PC-9 (cell line): ENCODE data around the gene ZNF423. TPM values are rescaled to one million over a fixed set of nuclear protein-coding genes. Genes with fewer than 3 reads are reported as not detected.

Experiments
- BruUV-seq: library from RNA; stranded (reverse); fragments of 400-500 nt; replicated peaks from 2 replicates; lab custom pipeline; 2021; lab: Mats Ljungman, UMichigan
- CTCF ChIA-PET: fragments of 300-600 bp; sonication (Branson Sonifier 250); formaldehyde crosslinking; loops from one replicate; lab custom pipeline; 2022; ENCODE audit warnings: antibody characterized with exemption; lab: Charles Lee
- POLR2A ChIA-PET: fragments of 300-600 bp; sonication (Branson Sonifier 250); formaldehyde crosslinking; loops from one replicate; lab custom pipeline; 2022; ENCODE audit warnings: antibody characterized with exemption; ENCODE audit not compliant: unreplicated experiment; lab: Charles Lee
- DNase-seq, 2 experiments: peaks; one replicate each; pipeline versions ENCODE4 v3.0.0 to v3.0.0-alpha.2; 2015 to 2022; ENCODE audit warnings: mixed read lengths in 1 of 2
- H2AFZ ChIP-seq: fragments of 200-600 bp; sonication (generic); 2 replicates; pipeline ENCODE4 v1.8.1; 2017; ENCODE audit warnings: antibody characterized with exemption
- H3F3A ChIP-seq: fragments of 200-600 bp; sonication (generic); 2 replicates; pipeline ENCODE4 v1.8.1; 2017; ENCODE audit warnings: antibody characterized with exemption, mild to moderate bottlenecking, low read depth; ENCODE audit not compliant: insufficient read depth
- H3K27ac ChIP-seq: fragments of 200-600 bp; sonication (generic); 2 replicates; pipeline ENCODE4 v1.6.1; 2016; ENCODE audit warnings: mixed run types
- H3K27me3 ChIP-seq: fragments of 200-600 bp; sonication (generic); 2 replicates; pipeline ENCODE4 v1.6.1; 2016; ENCODE audit warnings: low read depth, mixed run types; ENCODE audit not compliant: insufficient read depth
- H3K36me3 ChIP-seq: fragments of 200-600 bp; sonication (generic); 2 replicates; pipeline ENCODE4 v1.6.1; 2016; ENCODE audit warnings: low read depth, mixed run types
- H3K4me1 ChIP-seq: fragments of 200-600 bp; sonication (generic); replicated peaks from 2 replicates; pipeline ENCODE4 v1.6.1; 2016; ENCODE audit warnings: mixed run types; ENCODE audit not compliant: insufficient read depth
- H3K4me2 ChIP-seq: fragments of 200-600 bp; sonication (generic); 2 replicates; pipeline ENCODE4 v1.6.1; 2017; ENCODE audit warnings: mixed run types
- H3K4me3 ChIP-seq: fragments of 200-600 bp; sonication (generic); 2 replicates; pipeline ENCODE4 v1.6.1; 2016; ENCODE audit warnings: mixed run types
- H3K79me2 ChIP-seq: fragments of 200-600 bp; sonication (generic); 2 replicates; pipeline ENCODE4 v1.6.1; 2017; ENCODE audit warnings: low read depth, mixed run types
- H3K9me2 ChIP-seq: fragments of 200-600 bp; sonication (generic); 2 replicates; pipeline ENCODE4 v1.8.1; 2017; ENCODE audit warnings: mild to moderate bottlenecking; ENCODE audit not compliant: insufficient read depth
- H3K9me3 ChIP-seq: fragments of 200-600 bp; sonication (generic); 2 replicates; pipeline ENCODE4 v1.8.1; 2016; ENCODE audit warnings: low read depth; ENCODE audit not compliant: insufficient read depth
- H4K20me1 ChIP-seq: fragments of 200-600 bp; sonication (generic); 2 replicates; pipeline ENCODE4 v1.8.1; 2017; ENCODE audit not compliant: insufficient read depth
- EZH2 ChIP-seq: fragments of 200-600 bp; sonication (generic); IDR thresholded peaks from 2 replicates; pipeline ENCODE4 v1.8.0; 2017; ENCODE audit warnings: antibody characterized with exemption, low read depth
- intact Hi-C: fragments of 100-400 bp; cut with micrococcal nuclease; formaldehyde crosslinking; loops from one replicate; pipeline ENCODE4 v1.10.0; 2022; ENCODE audit not compliant: unreplicated experiment
- total RNA-seq: library from RNA; stranded (reverse); gene quantifications from 2 replicates; pipeline ENCODE4 v1.2.3, GENCODE V29; 2021
- TF ChIP-seq, protein P1 (sequence below): fragments of 200-600 bp; sonication (generic); conservative IDR thresholded peaks from 2 replicates; pipeline ENCODE4 v1.6.1; 2017; ENCODE audit warnings: mixed run types, antibody characterized with exemption, mild to moderate bottlenecking, moderate library complexity

The ZNF423 gene
- total RNA-seq, 1 experiment from 2014 or later, result not detected

DNA sequence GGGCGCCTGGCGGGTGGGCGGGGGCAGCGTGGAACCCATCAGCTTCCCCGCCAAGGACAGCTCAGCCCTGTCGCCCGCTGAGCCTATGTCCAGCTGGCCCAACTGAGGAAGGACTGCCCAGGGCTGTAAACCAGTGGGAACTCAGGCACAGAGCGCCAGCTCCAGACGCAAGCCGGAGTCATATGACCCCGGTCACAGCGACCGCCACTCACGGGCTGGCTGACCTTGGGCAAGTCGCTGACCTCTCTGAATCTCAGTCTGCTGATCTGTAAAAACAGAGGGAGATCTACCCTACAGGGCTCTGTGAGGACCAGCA lies 312.3 kb downstream of the ZNF423 start:
- Histone ChIP-seq H3F3A (no peaks in the 10 kb centered on the region), H3K9me2 (no peaks in the 10 kb centered on the region), H4K20me1 (no peaks in the 10 kb centered on the region; the same call in 1 of the 2 replicates), H3K79me2 (no peaks in the 10 kb centered on the region), H3K36me3 (no peaks in the 10 kb centered on the region), H3K9me3 (no peaks in the 10 kb centered on the region), H3K4me1 (no peaks in the 10 kb centered on the region), H3K27me3 (peaks cover 57% of the 10 kb centered on the region), H2AFZ (no peak overlapping the region), H3K4me2 (no peak overlapping the region), H3K4me3 (no peak overlapping the region), H3K27ac (no peak overlapping the region)
- intact Hi-C loops, result no loop called here
- DNase-seq, result no peak
- BruUV-seq, result no TSS peak
- POLR2A ChIA-PET, result no interaction called here
- CTCF ChIA-PET, result no interaction called here
- no peak for TF ChIP-seq EZH2
- TF ChIP-seq, protein P1, sequence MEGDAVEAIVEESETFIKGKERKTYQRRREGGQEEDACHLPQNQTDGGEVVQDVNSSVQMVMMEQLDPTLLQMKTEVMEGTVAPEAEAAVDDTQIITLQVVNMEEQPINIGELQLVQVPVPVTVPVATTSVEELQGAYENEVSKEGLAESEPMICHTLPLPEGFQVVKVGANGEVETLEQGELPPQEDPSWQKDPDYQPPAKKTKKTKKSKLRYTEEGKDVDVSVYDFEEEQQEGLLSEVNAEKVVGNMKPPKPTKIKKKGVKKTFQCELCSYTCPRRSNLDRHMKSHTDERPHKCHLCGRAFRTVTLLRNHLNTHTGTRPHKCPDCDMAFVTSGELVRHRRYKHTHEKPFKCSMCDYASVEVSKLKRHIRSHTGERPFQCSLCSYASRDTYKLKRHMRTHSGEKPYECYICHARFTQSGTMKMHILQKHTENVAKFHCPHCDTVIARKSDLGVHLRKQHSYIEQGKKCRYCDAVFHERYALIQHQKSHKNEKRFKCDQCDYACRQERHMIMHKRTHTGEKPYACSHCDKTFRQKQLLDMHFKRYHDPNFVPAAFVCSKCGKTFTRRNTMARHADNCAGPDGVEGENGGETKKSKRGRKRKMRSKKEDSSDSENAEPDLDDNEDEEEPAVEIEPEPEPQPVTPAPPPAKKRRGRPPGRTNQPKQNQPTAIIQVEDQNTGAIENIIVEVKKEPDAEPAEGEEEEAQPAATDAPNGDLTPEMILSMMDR, result no peak

DNA sequence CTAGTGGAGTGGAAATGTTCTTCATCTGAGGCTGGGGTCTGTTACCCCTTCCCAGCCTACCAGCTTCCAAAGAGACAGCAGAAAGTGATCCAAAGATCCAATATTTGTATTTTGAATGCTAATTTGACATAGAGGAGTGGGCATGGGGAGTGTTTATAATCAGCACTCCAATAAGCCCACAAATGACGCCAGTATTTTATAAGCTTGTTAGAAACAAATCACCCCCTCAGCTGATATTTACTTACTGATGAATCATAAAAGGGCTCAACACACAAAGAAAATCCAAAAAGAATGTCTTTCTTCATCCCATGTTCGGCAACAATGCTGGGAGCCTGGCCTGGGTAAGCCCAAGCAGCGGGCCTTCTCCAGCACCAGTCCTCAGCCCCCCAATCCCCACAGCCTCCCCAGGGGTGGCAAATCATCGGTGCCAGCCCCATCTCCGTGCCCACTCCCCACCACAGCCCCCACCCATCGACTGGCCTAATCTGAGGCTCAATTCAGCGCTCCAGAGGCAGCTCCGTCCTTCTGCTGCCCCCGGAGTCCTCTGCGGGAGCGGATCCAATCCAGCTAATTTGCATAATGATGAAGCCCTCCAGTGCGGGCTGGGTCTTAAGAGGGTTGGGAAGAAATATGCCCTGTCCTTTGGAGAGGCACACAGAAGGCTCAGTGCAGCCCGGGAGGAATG lies 312.8 kb downstream of the ZNF423 start:
- Histone ChIP-seq H3K9me3 (no peaks in the 10 kb centered on the region), H3K9me2 (no peaks in the 10 kb centered on the region), H3K4me1 (no peaks in the 10 kb centered on the region), H4K20me1 (no peaks in the 10 kb centered on the region; the same call in 1 of the 2 replicates), H3K36me3 (no peaks in the 10 kb centered on the region), H3K4me2 (no peak overlapping the region), H3K27me3 (peaks cover 57% of the 10 kb centered on the region), H3F3A (no peaks in the 10 kb centered on the region), H3K27ac (no peak overlapping the region), H2AFZ (no peak overlapping the region), H3K79me2 (no peaks in the 10 kb centered on the region), H3K4me3 (no peak overlapping the region)
- CTCF ChIA-PET, result no interaction called here
- intact Hi-C loops, result no loop called here
- no peak for DNase-seq
- POLR2A ChIA-PET, result no interaction called here
- TF ChIP-seq, protein P1, result no peak
- no peak for TF ChIP-seq EZH2
- no TSS peak for BruUV-seq

DNA sequence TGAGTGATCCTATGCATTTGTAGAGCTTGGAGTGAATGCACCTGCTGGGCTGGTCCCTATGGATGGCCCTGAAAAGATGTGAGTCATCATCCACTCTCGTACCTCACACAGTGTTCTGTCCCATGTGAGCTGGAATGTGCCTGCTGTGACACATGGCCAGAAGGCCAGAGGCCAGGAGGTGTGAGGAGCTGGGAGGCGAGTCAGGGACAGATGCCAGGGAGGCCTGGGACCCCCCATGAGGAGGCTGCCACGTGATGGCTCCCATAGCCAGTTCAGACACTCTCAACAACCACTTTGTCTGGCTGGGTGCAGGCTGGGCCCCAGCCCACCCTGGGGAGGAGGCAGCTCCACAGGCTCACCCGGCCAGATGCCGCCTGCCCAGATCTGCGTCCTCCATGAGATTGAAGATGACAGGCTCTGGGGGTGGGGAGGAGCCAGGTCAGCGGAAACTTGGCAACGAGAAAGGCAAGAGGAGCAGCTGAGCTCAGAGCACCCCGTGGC lies 313.5 kb downstream of the ZNF423 start:
- H3K4me2 ChIP-seq, result no peak overlapping the region
- intact Hi-C loops, result no loop called here
- no peaks in the 10 kb centered on the region for H3F3A ChIP-seq
- ChIA-PET CTCF (no interaction called here), POLR2A (no interaction called here)
- H3K9me2 ChIP-seq, result no peaks in the 10 kb centered on the region
- no peak for TF ChIP-seq EZH2
- TF ChIP-seq, protein P1, result no peak
- H3K36me3 ChIP-seq, result no peaks in the 10 kb centered on the region
- H3K4me3 ChIP-seq, result no peak overlapping the region
- no peak for DNase-seq
- no peaks in the 10 kb centered on the region for H3K79me2 ChIP-seq
- H3K9me3 ChIP-seq, result no peaks in the 10 kb centered on the region
- no peak overlapping the region for H3K27ac ChIP-seq
- H3K27me3 ChIP-seq, result peaks cover 55% of the 10 kb centered on the region
- no peak overlapping the region for H2AFZ ChIP-seq
- no peaks in the 10 kb centered on the region; the same call in 1 of the 2 replicates for H4K20me1 ChIP-seq
- no TSS peak for BruUV-seq
- no peaks in the 10 kb centered on the region for H3K4me1 ChIP-seq
